RWPE1 (cell line): ENCODE data around the gene SNPH.

ENCODE experiments used
- CTCF ChIA-PET: fragments of 350-600 bp; sonication (Branson Sonifier 250); formaldehyde crosslinking; extraction: SDS; loops from one replicate; lab custom pipeline; 2021; lab: Yijun Ruan, JAX
- POLR2A ChIA-PET: fragments of 400-600 bp; formaldehyde crosslinking; extraction: SDS; loops from one replicate; lab custom pipeline; 2020; ENCODE audit warnings: antibody characterized with exemption; ENCODE audit not compliant: low non-redundant PET; lab: Yijun Ruan, JAX
- DNase-seq: peaks from one replicate; pipeline ENCODE4 v3.0.0; 2012; ENCODE audit warnings: low spot score
- H3K27ac ChIP-seq: fragments of 450-650 bp; 2 replicates; pipeline ENCODE4 v1.5.1; 2017
- TF ChIP-seq, protein P1 (sequence below): fragments of 450-650 bp; conservative IDR thresholded peaks from 2 replicates; pipeline ENCODE4 v1.5.1; 2017; ENCODE audit warnings: low read depth, mild to moderate bottlenecking

Gene SNPH

GRCh38 chr20:1325173-1326030 lies 59.3 kb downstream of the SNPH start:
- H3K27ac ChIP-seq: peak overlapping the region; percentile 90
- peak; percentile 100 for DNase-seq
- ChIA-PET CTCF (interaction anchor here (0.6 kb wide), 1 partner anchor 204 kb away, joined by 3 read pairs; no protein-coding TSS in a partner anchor), POLR2A (interaction anchor here (0.5 to 1.3 kb wide), 5 partner anchors 9 to 115 kb away, joined by 3 to 7 read pairs (median 4); no protein-coding TSS in a partner anchor)
- TF ChIP-seq, protein P1, sequence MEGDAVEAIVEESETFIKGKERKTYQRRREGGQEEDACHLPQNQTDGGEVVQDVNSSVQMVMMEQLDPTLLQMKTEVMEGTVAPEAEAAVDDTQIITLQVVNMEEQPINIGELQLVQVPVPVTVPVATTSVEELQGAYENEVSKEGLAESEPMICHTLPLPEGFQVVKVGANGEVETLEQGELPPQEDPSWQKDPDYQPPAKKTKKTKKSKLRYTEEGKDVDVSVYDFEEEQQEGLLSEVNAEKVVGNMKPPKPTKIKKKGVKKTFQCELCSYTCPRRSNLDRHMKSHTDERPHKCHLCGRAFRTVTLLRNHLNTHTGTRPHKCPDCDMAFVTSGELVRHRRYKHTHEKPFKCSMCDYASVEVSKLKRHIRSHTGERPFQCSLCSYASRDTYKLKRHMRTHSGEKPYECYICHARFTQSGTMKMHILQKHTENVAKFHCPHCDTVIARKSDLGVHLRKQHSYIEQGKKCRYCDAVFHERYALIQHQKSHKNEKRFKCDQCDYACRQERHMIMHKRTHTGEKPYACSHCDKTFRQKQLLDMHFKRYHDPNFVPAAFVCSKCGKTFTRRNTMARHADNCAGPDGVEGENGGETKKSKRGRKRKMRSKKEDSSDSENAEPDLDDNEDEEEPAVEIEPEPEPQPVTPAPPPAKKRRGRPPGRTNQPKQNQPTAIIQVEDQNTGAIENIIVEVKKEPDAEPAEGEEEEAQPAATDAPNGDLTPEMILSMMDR: no peak

DNA sequence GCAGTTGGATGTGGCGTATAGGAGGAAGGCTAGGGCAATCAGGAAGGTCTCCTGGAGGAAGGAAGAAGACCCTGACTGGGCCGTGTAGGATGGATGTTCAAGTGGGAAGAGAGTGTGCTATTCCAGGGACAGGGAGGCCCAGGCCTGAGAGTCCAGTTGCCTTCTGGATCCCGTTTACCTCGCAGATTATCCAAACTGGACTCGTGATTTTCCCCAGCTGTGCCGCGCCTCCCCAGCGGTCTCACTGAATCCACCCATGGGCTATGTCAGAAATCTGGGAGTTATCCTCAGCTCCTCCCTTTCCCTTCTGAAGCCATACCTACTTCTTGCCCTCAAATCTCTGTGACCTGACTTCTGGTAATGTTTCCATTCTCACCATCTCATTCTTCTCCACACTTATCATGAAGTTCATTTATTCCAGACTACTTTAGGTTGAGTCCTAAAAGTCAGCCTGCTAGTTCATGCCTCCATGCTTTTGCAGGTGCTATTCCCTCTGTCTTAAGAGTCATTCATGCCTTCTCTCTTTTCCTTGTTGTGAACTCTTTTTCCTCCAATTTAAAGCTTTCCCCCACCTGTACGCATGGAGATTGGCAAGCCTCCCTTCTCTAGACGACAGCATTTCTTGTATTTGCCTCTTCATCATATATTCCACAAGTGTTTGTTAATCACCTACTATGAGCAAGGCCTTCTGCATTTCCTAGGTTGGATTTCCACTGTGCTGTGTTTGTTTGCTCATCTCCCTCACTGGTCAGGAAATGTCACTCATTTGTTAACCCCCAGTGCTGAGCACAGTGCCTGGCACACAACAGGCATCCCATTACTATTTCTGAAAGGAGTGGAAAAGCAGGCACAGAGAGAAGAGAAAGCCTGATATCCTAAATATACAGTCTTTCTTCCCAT lies 60.2 kb downstream of the SNPH start:
- POLR2A ChIA-PET: interaction anchor here (0.7 to 1.3 kb wide), 3 partner anchors 45 to 116 kb away, joined by 3 to 4 read pairs (median 4); no protein-coding TSS in a partner anchor
- CTCF ChIA-PET: interaction anchor here (0.6 kb wide), 1 partner anchor 203 kb away, joined by 3 read pairs; no protein-coding TSS in a partner anchor
- peak overlapping the region; percentile 90 for H3K27ac ChIP-seq
- no peak for DNase-seq
- TF ChIP-seq, protein P1: no peak

GRCh38 chr20:1327241-1327653 lies 61.2 kb downstream of the SNPH start:
- TF ChIP-seq, protein P1: no peak
- H3K27ac ChIP-seq: peak overlapping the region; percentile 37
- ChIA-PET POLR2A (interaction anchor here (0.6 kb wide), 1 partner anchor 64 kb away, joined by 4 read pairs; no protein-coding TSS in a partner anchor), CTCF (interaction anchor here (0.6 to 1.0 kb wide), 2 partner anchors 177 to 781 kb away, joined by 3 to 5 read pairs; no protein-coding TSS in a partner anchor)
- DNase-seq: no peak

DNA sequence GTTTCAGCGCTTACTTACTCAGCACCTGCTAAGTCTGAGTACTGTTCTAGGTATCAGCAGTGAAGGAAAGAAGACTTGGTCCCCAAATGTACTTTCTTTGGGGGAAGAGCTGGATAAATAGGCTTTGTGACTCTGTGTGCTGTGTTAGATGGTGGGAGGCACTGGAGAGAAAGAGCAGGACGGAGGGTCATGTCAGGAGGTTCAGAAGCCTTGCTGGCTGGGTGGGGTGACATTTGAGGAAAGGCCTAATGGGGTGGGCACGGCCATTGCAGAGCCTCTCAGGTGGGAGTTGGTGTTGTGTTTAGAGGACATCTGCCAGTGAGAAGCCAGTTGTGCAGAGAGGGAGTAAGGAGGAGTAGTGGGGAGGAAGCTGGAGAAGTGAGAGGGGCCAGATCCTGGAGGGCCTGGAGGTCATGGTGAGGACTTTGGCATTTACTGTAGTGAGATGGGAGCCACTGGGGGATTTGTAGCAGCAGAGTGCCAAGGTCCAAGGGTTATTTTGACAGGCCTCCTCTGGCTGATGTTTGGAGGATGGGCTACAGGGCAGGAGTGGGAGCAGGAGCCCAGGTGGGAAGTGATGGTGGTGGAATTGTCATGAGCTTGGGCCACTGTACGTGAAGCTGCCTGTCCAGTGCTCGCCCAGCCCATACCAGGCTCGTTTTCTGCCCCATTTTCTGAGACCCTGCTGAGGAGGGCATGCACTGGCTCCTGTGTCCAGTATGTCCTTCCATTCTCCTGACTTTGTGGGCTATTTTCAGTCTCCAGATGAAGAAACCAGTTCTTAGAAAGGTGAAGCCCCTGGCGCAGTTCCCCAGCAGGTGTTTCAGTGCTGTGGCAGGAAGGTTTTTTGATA lies 62.0 kb downstream of the SNPH start:
- TF ChIP-seq, protein P1: no peak
- peak overlapping the region; percentile 72 for H3K27ac ChIP-seq
- POLR2A ChIA-PET: interaction anchor here (0.6 kb wide), 1 partner anchor 63 kb away, joined by 4 read pairs; no protein-coding TSS in a partner anchor
- CTCF ChIA-PET: interaction anchor here (0.6 to 1.0 kb wide), 3 partner anchors 13 to 780 kb away, joined by 3 to 5 read pairs (median 5); no protein-coding TSS in a partner anchor
- no peak for DNase-seq

GRCh38 chr20:1328680-1329330 lies 62.7 kb downstream of the SNPH start, which contains the start of gene SDCBP2:
Gene SDCBP2 (minus strand): TSS chr20:1329139. CDS start chr20:1320416, 8,723 bp downstream.
- ChIA-PET POLR2A (no interaction called here), CTCF (interaction anchor here (0.6 to 0.9 kb wide), 2 partner anchors 14 to 16 kb away, joined by 4 to 5 read pairs; no protein-coding TSS in a partner anchor)
- DNase-seq: peak; percentile 75
- H3K27ac ChIP-seq: peak within 1 kb of the TSS; percentile 72
- TF ChIP-seq, protein P1: no peak
